H7 (cell line): ENCODE data around the gene OLFML2B. TPM values are rescaled to one million over a fixed set of nuclear protein-coding genes. Genes with fewer than 3 reads are reported as not detected.

Source experiments
- DNase-seq: peaks from one replicate; pipeline ENCODE4 v3.0.0; 2012
- H3K27me3 ChIP-seq: 2 replicates; pipeline ENCODE4 v1.6.0; 2011; ENCODE audit warnings: mild to moderate bottlenecking, low read length; ENCODE audit not compliant: control insufficient read depth, insufficient read depth
- H3K36me3 ChIP-seq: replicated peaks from 2 replicates; pipeline ENCODE4 v1.5.1; 2011; ENCODE audit warnings: low read length; ENCODE audit not compliant: control insufficient read depth, insufficient read depth
- H3K4me3 ChIP-seq: 2 replicates; pipeline ENCODE4 v1.5.1; 2011; ENCODE audit warnings: low read depth, mild to moderate bottlenecking, control low read depth, low read length, moderate library complexity; ENCODE audit not compliant: insufficient read depth
- total RNA-seq: library from RNA; depleted of rRNA; stranded (reverse); fragments of >200 nt; shearing (Covaris generic); gene quantifications from 2 replicates; pipeline ENCODE4 v1.2.3, GENCODE V29; 2014

The OLFML2B gene
- total RNA-seq, 1 experiment from 2014 or later: 0.45 TPM

DNA sequence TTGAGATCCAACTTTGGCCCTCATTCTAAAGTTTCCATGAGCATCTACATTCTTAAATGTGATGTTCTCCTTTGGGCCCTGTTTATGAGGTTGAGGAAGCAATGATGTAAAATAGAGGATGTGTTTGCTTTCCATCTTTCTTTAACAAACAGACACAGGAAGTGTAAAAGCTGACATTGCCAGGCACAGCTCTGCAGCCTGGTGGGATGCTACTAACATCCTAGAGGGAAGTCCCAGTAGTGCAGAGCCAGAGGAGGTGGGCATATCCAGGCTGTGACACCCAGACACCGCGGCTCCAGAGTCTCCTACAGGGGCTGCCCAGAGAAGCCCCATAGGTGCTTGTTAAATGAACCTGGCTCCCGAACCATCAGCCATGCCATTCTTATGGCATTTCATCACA, 16.2 kb downstream of the OLFML2B start:
- no peaks in the 10 kb centered on the region for H3K36me3 ChIP-seq
- no peak overlapping the region for H3K4me3 ChIP-seq
- H3K27me3 ChIP-seq: no peaks in the 10 kb centered on the region; the same call in 1 of the 2 replicates
- no peak for DNase-seq

DNA sequence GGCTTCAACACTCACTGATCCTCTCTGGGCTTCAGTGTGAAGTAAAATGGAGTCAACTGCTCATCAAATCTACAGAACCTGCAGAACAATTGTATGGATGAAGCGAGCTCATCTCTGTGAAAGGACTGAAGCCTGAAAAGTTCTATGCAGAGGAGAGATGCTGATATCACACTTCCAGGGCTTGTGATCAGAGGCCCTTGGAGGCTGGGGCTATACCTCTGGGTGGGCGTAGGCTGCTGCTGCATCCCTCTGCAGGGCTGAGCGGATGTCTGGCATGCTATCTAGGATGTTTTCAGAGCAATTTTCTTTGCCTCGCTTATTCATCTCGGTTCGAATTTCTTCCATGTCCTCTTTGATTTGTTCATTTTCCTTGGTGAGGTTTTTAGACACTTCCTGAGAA, 17.6 kb downstream of the OLFML2B start:
- Histone ChIP-seq H3K4me3 (no peak overlapping the region), H3K36me3 (no peaks in the 10 kb centered on the region), H3K27me3 (no peaks in the 10 kb centered on the region; the same call in 1 of the 2 replicates)
- no peak for DNase-seq

DNA sequence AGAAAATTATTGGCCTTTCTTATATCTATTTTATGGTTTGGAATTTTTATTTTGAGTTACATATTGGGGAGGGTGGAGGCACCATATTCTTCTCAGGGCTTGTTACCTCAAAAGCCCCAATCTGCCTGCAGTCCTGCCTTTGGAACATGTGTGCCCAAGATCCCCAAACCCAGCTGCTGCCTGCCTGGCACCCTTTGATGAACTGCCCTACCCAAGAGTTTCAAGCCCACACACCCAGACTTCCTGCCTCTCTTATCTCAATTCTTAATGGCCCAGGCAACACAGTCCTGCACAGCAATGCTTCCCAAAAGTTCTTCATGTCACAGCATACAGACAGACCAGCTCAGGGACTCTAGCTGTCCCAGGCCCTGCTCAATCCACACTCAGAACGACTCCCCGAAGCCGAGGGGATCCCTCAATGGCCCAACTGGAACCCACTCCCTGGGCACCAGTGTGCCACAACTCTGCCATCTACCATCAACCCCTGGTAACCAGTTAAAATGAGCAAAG, 19.2 kb downstream of the OLFML2B start:
- Histone ChIP-seq H3K27me3 (no peaks in the 10 kb centered on the region; the same call in 1 of the 2 replicates), H3K4me3 (no peak overlapping the region), H3K36me3 (no peaks in the 10 kb centered on the region)
- no peak for DNase-seq

DNA sequence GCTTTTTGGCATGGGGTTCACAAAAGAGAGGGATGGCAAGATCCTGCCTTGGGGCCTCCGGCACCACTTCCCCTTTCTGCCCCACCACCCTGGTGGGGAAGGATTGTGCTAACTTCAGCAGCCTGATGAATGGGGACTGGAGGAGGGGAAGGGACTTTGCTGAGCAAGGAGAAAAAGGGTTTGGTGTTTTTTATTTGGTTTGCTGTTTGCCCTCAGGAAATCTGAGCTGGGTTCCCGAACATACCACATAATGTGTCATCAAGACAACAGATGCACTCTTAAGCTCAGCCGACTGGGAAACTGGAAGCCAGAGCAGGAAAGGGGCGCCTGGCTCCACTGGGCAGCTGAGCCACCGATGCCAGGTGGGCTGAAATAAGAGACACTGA, 19.8 kb downstream of the OLFML2B start:
- no peak for DNase-seq
- H3K36me3 ChIP-seq: no peaks in the 10 kb centered on the region

GRCh38 chr1:162003061-162003829, 20.4 kb downstream of the OLFML2B start:
- H3K36me3 ChIP-seq: no peaks in the 10 kb centered on the region
- H3K27me3 ChIP-seq: no peaks in the 10 kb centered on the region; the same call in 1 of the 2 replicates
- DNase-seq: no peak
- H3K4me3 ChIP-seq: no peak overlapping the region

More for the DNA sequence above, 19.8 kb downstream of the OLFML2B start:
- Histone ChIP-seq H3K27me3 (no peaks in the 10 kb centered on the region; the same call in 1 of the 2 replicates), H3K4me3 (no peak overlapping the region)

GRCh38 chr1:162000053-162000420, 23.6 kb downstream of the OLFML2B start:
- H3K27me3 ChIP-seq: no peaks in the 10 kb centered on the region
- no peak overlapping the region for H3K4me3 ChIP-seq
- no peaks in the 10 kb centered on the region for H3K36me3 ChIP-seq
- DNase-seq: no peak

DNA sequence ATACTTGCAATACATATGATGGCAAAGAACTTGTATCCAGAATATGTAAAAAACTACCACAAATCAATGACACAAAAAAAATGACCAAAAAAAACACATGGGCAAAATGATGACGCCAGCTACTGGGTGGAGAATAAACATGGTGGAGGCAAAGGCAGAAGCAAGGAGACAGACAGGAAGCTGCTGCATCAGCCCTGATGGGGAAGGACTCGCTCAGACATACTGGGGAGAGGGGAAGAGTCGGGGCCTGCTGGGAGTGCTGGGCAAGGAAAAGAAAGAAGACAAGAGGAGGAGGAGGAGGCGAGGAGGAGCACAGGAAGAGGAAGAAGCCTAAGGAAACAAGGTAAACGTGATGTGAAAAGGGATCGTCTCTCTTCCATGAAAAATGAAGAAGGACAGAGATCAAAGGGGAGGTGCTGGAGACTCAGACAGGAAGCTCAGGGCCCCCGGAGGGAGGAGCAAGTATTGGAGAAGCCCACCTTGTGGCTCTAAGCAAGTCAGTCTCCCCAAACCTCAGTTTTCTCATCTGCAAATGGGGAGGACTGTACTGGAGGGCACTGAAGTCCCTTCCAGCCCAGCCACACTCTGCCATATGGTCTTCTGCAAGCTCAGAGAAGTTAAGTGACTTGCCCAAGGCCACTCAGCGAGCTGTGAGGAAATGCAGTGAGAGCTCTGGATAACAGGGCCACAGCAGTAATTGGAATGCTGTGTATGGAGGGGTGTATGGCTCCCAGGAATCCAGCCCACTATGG, 24.2 kb downstream of the OLFML2B start:
- Histone ChIP-seq H3K36me3 (no peaks in the 10 kb centered on the region), H3K4me3 (no peak overlapping the region), H3K27me3 (no peaks in the 10 kb centered on the region)
- no peak for DNase-seq

DNA sequence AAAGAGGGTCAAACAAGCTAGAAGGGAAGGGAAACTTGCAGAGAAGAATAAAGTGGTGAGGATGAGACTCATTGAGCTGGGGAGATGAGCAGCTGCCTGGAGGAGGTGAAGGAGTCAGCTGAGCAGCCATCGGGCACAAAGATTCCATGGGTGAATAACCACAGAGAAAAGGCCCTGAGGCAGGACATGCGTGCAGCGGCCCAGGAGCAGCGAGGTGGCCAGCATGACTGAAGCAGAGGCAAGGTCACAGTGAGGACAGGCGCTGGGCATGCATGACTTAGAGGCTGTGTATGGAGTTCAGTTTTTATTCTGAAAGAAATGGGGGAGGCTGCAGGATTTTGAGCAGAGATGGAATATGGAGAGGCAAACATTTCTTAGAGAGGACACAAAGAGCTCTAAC, 24.9 kb downstream of the OLFML2B start:
- no peaks in the 10 kb centered on the region for H3K36me3 ChIP-seq

GRCh38 chr1:161997152-161997551, 26.5 kb downstream of the OLFML2B start:
- no peaks in the 10 kb centered on the region for H3K36me3 ChIP-seq
- DNase-seq: no peak
- no peaks in the 10 kb centered on the region for H3K27me3 ChIP-seq
- no peak overlapping the region for H3K4me3 ChIP-seq

More for the DNA sequence above, 24.9 kb downstream of the OLFML2B start:
- Histone ChIP-seq H3K4me3 (no peak overlapping the region), H3K27me3 (no peaks in the 10 kb centered on the region)
- no peak for DNase-seq

DNA sequence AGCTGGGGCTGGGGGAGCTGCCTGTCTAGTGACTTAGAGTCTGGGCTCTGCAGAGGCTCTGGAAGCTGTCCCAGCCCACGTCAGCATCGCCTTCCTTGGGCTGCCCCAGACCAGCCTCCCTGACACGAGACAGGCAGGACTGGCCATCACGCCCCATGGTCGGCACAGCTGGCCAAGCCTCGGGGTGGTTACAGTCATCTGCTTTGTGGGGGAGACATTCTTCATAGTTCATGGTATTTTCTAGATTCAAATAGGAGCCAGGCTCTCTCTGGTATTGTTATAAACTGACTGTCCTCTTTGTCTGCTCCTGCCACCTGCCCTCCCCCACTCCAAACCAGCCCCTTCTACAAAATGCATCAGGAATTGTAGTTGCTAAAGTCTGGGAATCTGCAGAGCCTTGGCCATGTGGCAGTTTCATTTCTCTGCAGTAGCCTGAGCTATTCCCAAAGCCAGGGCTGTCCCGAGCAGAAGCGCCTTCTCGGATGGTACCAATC, 29.4 kb downstream of the OLFML2B start:
- H3K36me3 ChIP-seq: no peaks in the 10 kb centered on the region
- H3K4me3 ChIP-seq: no peak overlapping the region
- no peak for DNase-seq
- H3K27me3 ChIP-seq: no peaks in the 10 kb centered on the region

- no peak overlapping the region for H3K4me3 ChIP-seq
- no peak for DNase-seq
- H3K27me3 ChIP-seq: no peaks in the 10 kb centered on the region
- no peaks in the 10 kb centered on the region for H3K36me3 ChIP-seq
These were observed 30.1 kb downstream of the OLFML2B start for GRCh38 chr1:161993576-161993975.

GRCh38 chr1:161989786-161990185, 33.9 kb downstream of the OLFML2B start:
- Histone ChIP-seq H3K36me3 (no peaks in the 10 kb centered on the region), H3K4me3 (no peak overlapping the region), H3K27me3 (no peaks in the 10 kb centered on the region)
- DNase-seq: no peak

DNA sequence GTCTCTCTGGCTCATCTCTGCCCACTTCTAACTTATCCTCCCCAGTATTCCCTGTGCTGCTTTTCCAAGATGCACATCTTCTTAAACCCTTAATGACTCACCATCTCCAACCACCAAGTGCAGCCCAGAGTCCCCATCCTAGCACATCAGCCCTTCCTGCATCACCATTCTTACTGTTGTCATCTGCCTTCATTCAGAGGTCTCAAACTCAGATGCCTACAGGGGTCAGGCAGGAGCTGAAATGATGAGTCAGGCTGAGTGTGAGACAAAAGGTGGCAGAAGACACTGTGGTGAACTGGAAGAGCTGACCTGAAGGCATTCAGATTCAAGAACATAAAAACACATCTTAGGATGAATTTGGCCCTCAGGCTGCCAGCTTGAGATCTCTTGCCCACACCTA, 34.6 kb downstream of the OLFML2B start:
- Histone ChIP-seq H3K36me3 (no peaks in the 10 kb centered on the region), H3K27me3 (no peaks in the 10 kb centered on the region), H3K4me3 (no peak overlapping the region)
- no peak for DNase-seq

GRCh38 chr1:161988413-161988812, 35.3 kb downstream of the OLFML2B start:
- Histone ChIP-seq H3K36me3 (no peaks in the 10 kb centered on the region), H3K4me3 (no peak overlapping the region), H3K27me3 (no peaks in the 10 kb centered on the region)
- no peak for DNase-seq

DNA sequence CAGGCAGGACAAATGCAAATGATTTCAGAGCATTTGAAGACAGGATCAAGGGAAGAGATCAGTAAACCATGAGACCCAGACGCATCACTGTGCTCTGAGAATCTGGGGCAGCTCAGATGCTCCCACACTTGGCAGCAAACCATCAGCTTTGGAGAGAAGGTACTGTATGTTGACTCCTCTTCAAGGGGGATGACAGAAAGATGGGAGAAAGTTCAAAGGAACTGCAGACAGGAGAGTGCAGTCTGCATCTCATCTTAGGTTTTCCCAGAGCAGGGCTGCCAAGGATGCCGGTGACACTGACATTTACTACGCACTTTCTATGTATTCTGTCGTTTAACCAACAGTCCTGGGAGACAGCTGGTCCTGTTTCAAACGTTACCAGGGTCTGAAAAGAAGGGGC, 35.8 kb downstream of the OLFML2B start:
- Histone ChIP-seq H3K36me3 (no peaks in the 10 kb centered on the region), H3K4me3 (no peak overlapping the region), H3K27me3 (no peaks in the 10 kb centered on the region)
- no peak for DNase-seq
